ENCODE data around the gene PTPRO.

DNA sequence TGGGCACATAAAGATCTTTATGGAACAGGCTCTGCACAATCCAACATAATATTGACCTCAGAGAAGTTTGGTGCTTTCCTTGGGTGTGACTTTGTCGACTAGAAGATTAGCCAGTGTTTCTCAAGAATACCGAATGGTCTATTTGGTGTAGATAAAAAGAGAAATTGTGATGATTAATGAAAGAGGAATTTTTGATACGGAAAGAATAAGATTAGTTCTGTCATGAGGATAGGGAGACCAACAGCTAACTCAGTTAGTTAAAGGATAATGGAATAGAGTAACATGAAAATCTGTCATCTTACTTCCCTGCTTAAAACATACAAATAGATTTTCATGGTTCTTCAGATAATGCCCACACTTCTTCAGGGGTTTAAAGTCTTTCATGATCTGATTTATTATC, 24.2 kb downstream of the PTPRO start:
- TF ChIP-seq POLR2A (IDR thresholded peaks at IDR 0.05): no peak
- TF ChIP-seq, protein P1, sequence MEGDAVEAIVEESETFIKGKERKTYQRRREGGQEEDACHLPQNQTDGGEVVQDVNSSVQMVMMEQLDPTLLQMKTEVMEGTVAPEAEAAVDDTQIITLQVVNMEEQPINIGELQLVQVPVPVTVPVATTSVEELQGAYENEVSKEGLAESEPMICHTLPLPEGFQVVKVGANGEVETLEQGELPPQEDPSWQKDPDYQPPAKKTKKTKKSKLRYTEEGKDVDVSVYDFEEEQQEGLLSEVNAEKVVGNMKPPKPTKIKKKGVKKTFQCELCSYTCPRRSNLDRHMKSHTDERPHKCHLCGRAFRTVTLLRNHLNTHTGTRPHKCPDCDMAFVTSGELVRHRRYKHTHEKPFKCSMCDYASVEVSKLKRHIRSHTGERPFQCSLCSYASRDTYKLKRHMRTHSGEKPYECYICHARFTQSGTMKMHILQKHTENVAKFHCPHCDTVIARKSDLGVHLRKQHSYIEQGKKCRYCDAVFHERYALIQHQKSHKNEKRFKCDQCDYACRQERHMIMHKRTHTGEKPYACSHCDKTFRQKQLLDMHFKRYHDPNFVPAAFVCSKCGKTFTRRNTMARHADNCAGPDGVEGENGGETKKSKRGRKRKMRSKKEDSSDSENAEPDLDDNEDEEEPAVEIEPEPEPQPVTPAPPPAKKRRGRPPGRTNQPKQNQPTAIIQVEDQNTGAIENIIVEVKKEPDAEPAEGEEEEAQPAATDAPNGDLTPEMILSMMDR (IDR thresholded peaks at IDR 0.05): no peak
- TF ChIP-seq POLR2AphosphoS5 (IDR thresholded peaks at IDR 0.05; ENCODE audit: insufficient read depth in 1 of 2, low read depth in 1 of 2): no peak
